ENCODE data around the gene KRT3.

- TF ChIP-seq, protein P1, sequence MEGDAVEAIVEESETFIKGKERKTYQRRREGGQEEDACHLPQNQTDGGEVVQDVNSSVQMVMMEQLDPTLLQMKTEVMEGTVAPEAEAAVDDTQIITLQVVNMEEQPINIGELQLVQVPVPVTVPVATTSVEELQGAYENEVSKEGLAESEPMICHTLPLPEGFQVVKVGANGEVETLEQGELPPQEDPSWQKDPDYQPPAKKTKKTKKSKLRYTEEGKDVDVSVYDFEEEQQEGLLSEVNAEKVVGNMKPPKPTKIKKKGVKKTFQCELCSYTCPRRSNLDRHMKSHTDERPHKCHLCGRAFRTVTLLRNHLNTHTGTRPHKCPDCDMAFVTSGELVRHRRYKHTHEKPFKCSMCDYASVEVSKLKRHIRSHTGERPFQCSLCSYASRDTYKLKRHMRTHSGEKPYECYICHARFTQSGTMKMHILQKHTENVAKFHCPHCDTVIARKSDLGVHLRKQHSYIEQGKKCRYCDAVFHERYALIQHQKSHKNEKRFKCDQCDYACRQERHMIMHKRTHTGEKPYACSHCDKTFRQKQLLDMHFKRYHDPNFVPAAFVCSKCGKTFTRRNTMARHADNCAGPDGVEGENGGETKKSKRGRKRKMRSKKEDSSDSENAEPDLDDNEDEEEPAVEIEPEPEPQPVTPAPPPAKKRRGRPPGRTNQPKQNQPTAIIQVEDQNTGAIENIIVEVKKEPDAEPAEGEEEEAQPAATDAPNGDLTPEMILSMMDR (IDR thresholded peaks at IDR 0.05): no peak
- TF ChIP-seq POLR2A (IDR thresholded peaks at IDR 0.05): no peak
Observed at GRCh38 chr12:52776913-52777395, 19.0 kb downstream of the KRT3 start, which contains the start of gene KRT76.
